A204.1 (cell line): Measurements from ENCODE around the gene BICDL1.

Experiments used
- FAIRE-seq: peaks from 2 replicates; lab custom pipeline; 2012; peaks lifted over from hg19 to GRCh38; lab: Jason Lieb, UNC

The BICDL1 gene

DNA sequence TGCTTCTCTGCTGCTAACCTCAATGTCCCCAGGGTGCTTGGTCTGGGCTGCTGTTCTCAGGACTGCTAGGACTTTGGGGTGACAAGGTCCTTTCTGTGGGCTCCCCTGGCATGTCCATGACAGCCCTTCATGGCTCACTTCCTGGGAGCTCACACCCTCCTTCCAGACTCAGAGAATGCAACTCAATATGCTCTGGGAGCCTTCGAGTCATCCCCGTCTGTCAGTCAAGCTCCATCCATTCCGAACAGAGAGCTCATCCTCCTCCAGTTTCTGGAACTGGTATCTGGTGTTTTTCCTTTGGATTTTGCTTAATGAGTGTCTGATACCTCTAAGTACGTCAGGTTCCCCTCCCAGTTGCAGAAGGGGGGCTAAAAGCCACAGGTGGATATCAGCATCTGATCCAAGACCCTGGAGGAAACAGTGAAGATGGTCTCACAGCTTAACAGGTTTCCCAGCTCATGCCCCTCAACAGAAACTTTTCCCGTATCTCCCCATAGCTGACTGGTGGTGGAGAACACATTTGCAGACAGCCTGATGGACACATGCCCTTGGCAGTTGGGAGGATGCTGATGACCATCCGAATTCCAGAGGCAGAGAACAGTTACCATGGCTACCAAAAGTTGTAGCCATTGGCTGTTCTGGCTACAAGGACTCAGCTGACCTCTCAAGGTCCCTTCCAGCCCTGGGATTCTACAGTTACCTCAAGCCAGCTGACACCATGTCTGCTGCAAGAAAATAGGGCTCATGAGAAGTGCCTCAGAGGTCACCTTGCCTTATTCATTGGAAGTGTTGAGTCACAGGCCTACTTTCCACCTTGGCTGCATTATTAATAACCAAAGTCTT lies 137.0 kb downstream of the BICDL1 start:
- FAIRE-seq = no peak

DNA sequence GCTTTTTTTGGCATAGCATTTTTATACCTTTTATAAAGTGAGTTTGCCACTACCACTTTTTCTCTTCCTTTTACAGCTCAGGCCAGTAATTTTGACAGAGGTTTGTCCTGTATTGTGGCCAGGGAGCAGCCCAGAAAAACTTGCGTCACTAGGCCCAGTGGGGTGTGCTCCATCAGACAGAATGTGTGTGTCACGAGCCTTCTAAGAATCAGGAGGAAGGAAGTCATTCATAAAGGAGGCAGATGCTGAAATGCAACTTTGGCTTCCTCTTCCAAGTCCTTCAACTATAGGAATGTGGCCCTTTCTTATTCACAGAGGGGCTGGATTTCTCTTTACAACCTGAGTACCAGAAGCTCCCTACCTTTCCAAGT lies 137.6 kb downstream of the BICDL1 start:
- FAIRE-seq = no peak

DNA sequence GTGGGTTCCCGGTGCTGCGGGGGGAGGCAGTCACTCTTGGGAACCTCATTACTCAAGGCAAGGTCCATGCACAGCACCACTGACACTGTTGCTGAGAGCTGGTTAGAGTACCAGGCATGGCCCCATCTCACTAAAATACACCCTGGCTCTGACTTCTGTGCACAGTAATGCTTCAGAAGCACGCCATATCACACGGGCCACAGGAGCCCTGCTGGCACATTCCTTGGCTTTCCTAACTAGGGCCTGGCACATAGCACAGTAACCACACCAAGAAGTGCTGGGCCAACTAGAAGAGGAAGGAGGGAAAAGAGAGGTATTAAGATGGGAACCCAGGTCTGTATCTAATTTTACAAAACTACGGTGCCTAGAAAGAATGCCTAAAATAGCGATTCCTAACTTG lies 141.0 kb downstream of the BICDL1 start:
- no peak for FAIRE-seq

DNA sequence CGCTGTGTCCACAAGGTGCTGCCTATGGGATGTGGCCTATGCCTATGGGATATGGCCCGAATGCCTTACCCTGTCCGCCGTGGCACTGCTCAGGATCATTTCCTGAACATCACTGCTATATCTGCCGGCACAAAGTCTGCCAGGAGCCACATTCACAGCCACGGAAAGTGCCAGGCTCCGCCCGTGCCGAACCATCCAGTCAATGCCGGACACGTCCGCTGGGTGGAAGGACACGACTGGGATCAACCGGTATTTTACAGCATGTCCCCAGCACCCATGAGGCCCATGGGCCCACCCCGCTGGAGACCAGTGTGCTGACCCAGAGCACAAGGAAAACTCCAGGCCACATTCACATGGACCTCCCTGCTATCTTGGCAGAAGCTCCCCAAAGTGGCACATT lies 142.1 kb downstream of the BICDL1 start:
- FAIRE-seq = no peak

DNA sequence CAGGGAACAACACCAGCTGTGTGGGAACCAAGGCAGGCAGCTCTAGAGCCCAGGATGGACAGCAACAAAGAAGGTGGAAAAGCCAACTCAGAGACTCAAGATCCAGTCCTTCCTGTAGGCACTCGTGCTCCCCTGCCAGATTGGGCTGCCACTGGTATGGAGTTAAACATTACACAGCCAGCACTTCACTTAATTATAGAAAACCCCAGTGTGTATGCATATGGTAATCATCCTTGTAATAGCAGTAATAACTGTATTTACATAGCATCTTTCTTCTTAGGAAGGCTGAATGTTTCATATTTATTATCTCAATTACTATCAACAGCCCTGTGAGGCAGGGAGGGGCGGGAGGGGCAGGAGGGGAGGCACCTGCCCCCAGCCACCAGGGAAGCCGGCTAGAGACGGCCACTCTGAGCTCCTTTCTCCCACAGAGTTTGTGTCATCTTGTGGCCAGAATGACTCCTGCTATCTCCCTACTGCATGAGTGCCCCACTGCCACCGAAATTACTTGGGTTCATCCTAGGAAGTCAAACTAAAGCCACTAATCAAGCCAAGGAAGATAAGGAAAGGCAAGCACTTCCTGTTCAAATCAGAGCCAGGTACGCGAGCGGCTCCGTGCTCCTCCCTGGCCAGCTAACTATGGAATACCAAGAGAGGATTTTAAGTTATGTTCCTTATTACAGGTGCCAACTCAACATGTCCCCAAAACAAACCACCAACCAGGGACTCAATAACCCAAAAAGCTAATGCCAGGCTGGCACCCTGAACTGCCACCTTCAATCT lies 143.2 kb downstream of the BICDL1 start:
- FAIRE-seq = no peak

DNA sequence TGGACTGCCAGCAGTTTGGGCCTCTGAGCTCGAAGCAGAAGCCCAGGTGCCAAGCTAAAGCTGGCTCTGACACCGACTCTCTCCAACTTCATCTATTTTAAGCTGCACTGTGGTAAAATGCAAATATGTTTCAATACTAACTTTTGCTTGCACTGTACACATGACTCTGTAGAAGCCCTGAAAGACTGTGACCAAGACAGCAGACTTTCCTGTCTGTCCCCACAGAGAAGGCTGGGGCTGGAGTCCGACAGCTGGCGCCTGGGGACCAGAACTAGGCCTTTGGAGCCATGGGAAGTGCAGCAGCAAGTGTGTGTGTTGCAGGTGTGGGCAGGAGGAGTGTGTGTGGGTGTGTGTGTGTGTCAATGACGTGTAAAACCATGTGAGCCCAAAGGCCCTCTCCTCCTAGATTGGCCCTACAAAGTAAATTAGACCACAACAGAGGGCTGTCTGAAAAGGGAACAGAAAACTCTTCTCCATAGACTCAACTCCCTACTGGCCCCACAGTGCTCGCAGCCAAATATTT lies 143.9 kb downstream of the BICDL1 start:
- FAIRE-seq = no peak

DNA sequence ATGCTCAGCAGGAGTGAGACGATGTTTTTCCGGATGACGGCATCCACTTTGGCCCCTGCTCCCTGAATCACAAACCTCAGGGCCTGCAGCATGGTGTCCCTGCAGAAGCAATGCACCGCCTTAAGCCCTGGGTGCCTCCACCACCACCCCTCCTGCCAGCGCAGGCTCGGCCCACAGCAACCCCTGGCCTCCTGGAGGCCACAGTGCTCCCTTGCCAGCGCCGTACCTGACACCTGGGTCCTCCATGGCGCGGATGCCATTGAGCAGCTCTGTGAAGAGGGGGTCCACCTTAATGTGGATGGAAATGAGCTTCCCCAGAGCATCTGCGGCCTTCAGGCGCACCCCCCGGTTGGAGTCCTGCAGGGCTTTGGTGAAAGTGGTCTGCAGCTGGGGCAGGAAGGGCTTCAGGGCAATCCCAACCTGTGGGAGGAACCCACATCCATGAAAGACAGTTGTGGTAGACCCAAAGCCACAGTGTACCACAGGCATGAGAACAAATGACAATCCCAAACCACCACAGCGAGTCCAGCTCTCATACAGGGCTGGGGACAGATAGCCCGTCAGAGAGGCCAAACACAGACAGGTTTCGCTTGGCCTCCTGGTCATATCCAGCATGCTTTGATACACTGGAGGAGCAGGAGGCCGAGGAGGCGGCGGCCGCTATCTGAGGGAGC lies 145.4 kb downstream of the BICDL1 start:
- FAIRE-seq = no peak

DNA sequence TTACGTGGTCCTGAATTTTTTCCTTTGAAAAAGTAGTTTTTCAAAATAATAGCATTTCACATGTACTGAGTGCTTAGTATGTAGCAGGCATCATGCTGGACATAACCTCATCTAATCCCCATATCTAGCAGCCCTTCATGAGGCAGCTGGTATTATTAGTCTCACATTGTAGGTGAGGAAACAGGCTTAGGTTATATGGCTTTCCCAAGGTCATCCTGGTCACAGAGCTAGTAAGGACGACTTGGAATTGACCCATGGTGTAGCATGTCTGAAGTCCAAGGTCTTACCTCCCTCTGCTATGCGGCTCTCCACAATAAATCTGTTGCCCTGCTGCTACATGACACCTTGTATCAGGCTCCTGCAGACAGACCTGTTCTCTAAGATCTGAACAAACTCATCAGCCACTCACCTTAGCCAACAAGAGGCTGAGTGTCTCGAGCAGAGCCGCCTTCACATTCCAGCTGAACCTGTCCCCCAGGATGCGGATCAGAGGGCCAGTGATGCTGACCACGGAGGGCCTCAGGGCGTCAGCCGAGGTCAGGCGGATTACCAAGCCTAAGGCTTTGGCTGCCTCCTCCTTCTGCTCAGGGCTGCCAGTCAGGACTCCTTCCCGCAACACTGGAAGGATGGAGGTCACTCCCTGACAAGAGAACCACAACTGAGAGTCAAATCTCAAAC lies 147.2 kb downstream of the BICDL1 start:
- no peak for FAIRE-seq

DNA sequence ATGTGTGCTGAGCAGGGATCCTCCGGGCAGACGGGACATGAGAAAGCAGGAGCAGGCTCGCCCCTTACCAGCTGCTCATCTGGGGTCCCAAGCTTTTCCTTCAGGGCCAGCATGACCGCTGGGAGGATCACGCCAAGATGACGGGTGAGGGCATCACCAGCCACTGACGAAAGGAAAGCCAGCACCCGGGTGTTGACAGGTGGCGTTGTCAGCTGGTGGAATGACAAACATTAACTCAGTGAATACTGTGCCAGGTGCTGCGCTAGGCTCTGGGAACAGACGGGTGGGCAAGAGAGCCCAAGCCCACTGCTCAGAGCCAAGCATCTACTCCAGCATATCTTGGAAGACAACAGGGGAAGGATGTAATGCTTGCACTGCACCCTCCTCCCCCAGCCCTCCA lies 148.8 kb downstream of the BICDL1 start:
- no peak for FAIRE-seq

DNA sequence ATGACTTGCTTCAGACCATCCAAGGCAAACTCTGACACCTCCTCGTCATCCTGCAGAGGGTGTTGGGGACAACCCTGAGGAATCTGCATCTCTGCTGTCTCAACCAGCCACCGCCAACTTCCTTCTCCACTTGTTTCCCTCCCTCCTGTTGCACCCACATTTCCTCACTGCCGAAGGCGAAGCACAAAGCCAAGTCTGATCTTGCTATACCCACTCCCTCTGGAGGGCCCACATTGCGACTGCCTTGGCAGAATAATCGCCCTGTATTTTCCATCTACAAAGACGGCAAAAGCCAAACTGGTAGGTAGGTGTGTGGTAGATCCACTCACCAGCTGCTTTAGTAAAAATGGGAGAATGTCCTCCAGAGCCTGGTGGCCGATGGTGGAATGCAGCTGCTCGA lies 149.3 kb downstream of the BICDL1 start:
- no peak for FAIRE-seq

DNA sequence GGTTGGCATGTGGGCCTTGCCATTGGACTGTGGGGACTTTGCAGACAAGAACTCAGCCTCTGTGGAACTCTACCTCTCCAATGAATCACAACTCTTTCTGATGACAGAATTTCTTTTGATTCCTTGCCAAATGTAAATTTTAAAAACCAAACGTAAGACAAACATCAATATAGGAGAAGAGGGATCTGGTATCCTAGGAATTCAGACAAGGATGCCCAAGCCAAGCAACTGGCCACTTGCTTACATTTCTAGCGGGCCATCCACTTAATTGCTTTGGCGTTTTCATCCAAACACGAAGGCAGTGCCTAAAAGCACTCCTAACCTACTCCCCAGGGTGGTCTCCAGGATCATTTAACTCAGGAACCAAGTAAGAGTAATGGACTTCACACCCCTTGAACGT lies 150.9 kb downstream of the BICDL1 start:
- no peak for FAIRE-seq

DNA sequence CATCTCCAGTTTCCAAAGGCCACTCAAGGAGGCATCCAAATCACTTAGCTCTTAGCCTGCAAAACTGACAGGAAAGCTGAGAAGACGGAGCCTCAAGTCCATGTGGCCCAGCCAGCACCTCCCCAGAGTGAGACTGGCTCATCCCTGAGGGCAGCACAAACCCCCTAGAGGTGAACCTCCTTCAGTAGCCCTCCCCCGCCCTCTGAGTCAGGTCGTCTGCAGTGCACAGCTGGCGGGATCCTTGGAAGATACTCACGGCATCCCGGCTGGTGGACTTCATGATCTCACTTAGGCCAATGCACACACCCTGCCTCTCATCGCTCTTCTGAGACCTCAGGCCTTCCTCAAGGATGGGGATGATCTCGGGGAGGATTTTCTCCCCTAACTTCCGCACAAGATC lies 151.6 kb downstream of the BICDL1 start:
- FAIRE-seq = no peak

DNA sequence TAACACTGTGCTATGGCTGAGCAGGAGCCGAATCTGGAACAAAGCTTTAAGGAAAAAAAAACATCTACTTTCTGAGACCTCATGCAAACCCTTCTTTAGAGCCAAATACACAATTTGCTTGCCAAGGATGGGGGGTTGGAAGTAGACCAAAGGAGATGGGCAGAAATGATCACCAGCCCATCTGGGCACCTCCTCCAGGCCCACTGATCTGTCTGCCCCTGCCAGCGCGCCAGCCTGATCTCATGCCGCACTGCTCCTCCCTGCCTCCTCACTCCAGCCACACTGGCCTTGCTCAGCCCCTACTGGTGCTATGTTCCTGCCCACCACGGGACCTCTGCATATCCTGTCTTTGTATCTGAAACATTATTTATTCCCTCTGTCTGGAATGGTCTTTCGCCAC lies 152.3 kb downstream of the BICDL1 start:
- FAIRE-seq = no peak

DNA sequence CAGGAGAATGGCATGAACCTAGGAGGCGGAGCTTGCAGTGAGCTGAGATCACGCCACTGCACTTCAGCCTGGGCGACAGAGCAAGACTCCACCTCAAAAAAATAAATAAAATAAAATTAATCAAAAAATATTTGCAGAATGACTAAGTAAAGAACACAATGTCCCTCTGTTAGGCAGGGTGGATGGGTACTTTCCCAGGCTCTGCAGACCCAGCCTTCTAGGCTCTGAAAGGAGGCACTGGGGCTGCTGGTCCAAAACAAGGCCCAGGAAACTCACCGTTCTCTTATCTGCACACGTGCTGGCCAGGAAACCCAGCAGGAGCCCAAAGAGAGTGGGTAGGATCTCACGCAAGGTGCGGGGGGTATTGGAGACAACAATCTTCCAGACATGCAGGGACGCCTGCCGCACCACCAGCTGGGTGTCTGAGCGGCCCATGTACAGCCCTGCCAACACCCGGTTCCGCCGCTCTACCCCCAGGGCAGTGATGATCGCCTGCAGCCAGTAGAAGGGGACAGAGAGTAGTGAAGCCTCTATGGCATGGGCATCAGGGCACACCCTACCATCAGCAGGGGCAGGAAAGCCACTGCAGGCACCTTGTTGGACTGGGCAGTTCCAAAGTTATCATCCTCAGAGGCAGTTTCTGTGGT lies 153.3 kb downstream of the BICDL1 start:
- no peak for FAIRE-seq
